ENCODE data around the gene MACROD2. TPM values are rescaled to one million over a fixed set of nuclear protein-coding genes. Genes with fewer than 3 reads are reported as not detected.

MACROD2 gene
- total RNA-seq, 1 experiment from 2014 or later, result 3.7 TPM

- H3K27me3 ChIP-seq (ENCODE audit: insufficient read depth, low read length), result no peaks in the 10 kb centered on the region
- intact Hi-C loops (cut with micrococcal nuclease), result no loop called here
- no peak overlapping the region for H3K9ac ChIP-seq (ENCODE audit: low read length)
- no peaks in the 10 kb centered on the region for H3K79me2 ChIP-seq (ENCODE audit: insufficient read depth, low read length)
- no peak overlapping the region for H3K27ac ChIP-seq (ENCODE audit: low read depth, low read length)
- no peaks in the 10 kb centered on the region for H4K20me1 ChIP-seq (ENCODE audit: insufficient read depth)
- no peaks in the 10 kb centered on the region for H3K9me2 ChIP-seq (ENCODE audit: insufficient read depth)
- no peak overlapping the region for H3K4me3 ChIP-seq (replicated peaks in 1 of 2; ENCODE audit: low read depth in 1 of 2, low read length in 2 of 2)
- BruUV-seq (replicated peaks), result no TSS peak
- POLR2A ChIA-PET, result no interaction called here
- no peak for TF ChIP-seq SRF (IDR thresholded peaks at IDR 0.05; ENCODE audit: low read depth)
- TF ChIP-seq TCF7L2 (IDR thresholded peaks at IDR 0.05; ENCODE audit: borderline replicate concordance, extremely low read depth, insufficient read depth, insufficient read length), result no peak
- no peak for TF ChIP-seq ZBTB33 (IDR thresholded peaks at IDR 0.05; ENCODE audit: extremely low read depth, insufficient replicate concordance, low read length)
- no peak for TF ChIP-seq JUND (IDR thresholded peaks at IDR 0.05)
- no peak for TF ChIP-seq RAD21 (IDR thresholded peaks at IDR 0.05; ENCODE audit: low read depth)
- no peak for TF ChIP-seq EGR1 (IDR thresholded peaks at IDR 0.05; ENCODE audit: low read depth)
- no peak for TF ChIP-seq ZFX (IDR thresholded peaks at IDR 0.05)
- no peak for TF ChIP-seq SP1 (IDR thresholded peaks at IDR 0.05; ENCODE audit: low read depth)
- no peak for TF ChIP-seq EZH2phosphoT487 (IDR thresholded peaks at IDR 0.05; ENCODE audit: borderline replicate concordance)
- TF ChIP-seq CEBPB (IDR thresholded peaks at IDR 0.05; ENCODE audit: low read depth), result no peak
- no peak for TF ChIP-seq CBX3 (IDR thresholded peaks at IDR 0.05; ENCODE audit: low read depth)
- no peak for TF ChIP-seq YY1 (IDR thresholded peaks at IDR 0.05; ENCODE audit: extremely low read depth, insufficient replicate concordance, low read depth, low read length)
- ATAC-seq, result no peak
- no peaks in the 10 kb centered on the region for H3K36me3 ChIP-seq (ENCODE audit: control insufficient read depth in 1 of 2, insufficient read depth in 2 of 2, low read length in 2 of 2)
- H3K4me2 ChIP-seq (ENCODE audit: low read length), result no peak overlapping the region
- RAD21 ChIA-PET (ENCODE audit: low non-redundant PET in 1 of 2, low total read pairs in 2 of 2, uncharacterized antibody in 2 of 2, unreplicated experiment in 2 of 2), result no interaction called here
- no peaks in the 10 kb centered on the region for H3K4me1 ChIP-seq (ENCODE audit: control insufficient read depth in 1 of 2, insufficient read depth in 2 of 2, low read length in 2 of 2)
- H3K9me3 ChIP-seq (ENCODE audit: control insufficient read depth in 1 of 2, insufficient read depth in 1 of 2, low read depth in 1 of 2, low read length in 2 of 2), result peaks cover 0 to 4% of the 10 kb centered on the region in 2 experiments; a peak in 1 of 4 replicates
- CTCF ChIA-PET, result no interaction called here
- no peak overlapping the region for H2AFZ ChIP-seq (ENCODE audit: low read depth, low read length, poor library complexity, severe bottlenecking)
- no peak for DNase-seq (ENCODE audit: low read depth, low spot score)
Measured at GRCh38 chr20:15977026-15977425, 1981.7 kb downstream of the MACROD2 start.

All from HCT116 (cell line).